Nephron (organoid): ENCODE data around the gene SLC37A4.

Experiments used
- H3K27ac Mint-ChIP-seq, 3 experiments: 2 replicates each; pipeline ENCODE4 v1.8.0; 2020; ENCODE audit warnings: mixed read lengths in 3 of 3, mild to moderate bottlenecking in 2 of 3, moderate library complexity in 1 of 3
- H3K27me3 Mint-ChIP-seq: 2 replicates; pipeline ENCODE4 v1.8.0; 2021; ENCODE audit warnings: low read depth, mild to moderate bottlenecking, moderate library complexity, mixed read lengths
- H3K36me3 Mint-ChIP-seq: 2 replicates; pipeline ENCODE4 v1.8.0; 2020; ENCODE audit warnings: low read depth, mixed read lengths
- H3K4me1 Mint-ChIP-seq: 2 replicates; pipeline ENCODE4 v1.8.0; 2020; ENCODE audit warnings: mixed read lengths
- H3K4me3 Mint-ChIP-seq, 3 experiments: 2 replicates each; pipeline ENCODE4 v1.8.0; 2020; ENCODE audit warnings: mild to moderate bottlenecking in 3 of 3, mixed read lengths in 3 of 3, moderate library complexity in 2 of 3
- H3K9me3 Mint-ChIP-seq: 2 replicates; pipeline ENCODE4 v1.8.0; 2020; ENCODE audit warnings: mixed read lengths
- CTCF ChIP-seq, 3 experiments: fragments of 200-600 bp; sonication (generic); IDR thresholded peaks; one replicate each; pipeline ENCODE4 v1.5.0; 2021; ENCODE audit warnings: antibody characterized with exemption in 3 of 3; ENCODE audit not compliant: unreplicated experiment in 3 of 3

Gene SLC37A4

GRCh38 chr11:119012629-119013170, 18.0 kb downstream of the SLC37A4 start:
- H3K4me3 Mint-ChIP-seq: no peak overlapping the region
- no peak overlapping the region for H3K27ac Mint-ChIP-seq
- H3K4me1 Mint-ChIP-seq: peaks cover under 1% of the 10 kb centered on the region

GRCh38 chr11:119011476-119012053, 19.1 kb downstream of the SLC37A4 start:
- TF ChIP-seq CTCF (IDR thresholded peaks at IDR 0.05; ENCODE audit: unreplicated experiment in 3 of 3): no peak
- Mint-ChIP-seq H3K4me1 (no peaks in the 10 kb centered on the region), H3K36me3 (peaks cover 66% of the 10 kb centered on the region)

More at GRCh38 chr11:119012629-119013170, 18.0 kb downstream of the SLC37A4 start:
- no peak for TF ChIP-seq CTCF (IDR thresholded peaks at IDR 0.05; ENCODE audit: unreplicated experiment in 3 of 3)
- Mint-ChIP-seq H3K36me3 (peaks cover 65% of the 10 kb centered on the region), H3K27me3 (no peaks in the 10 kb centered on the region), H3K9me3 (no peaks in the 10 kb centered on the region)

GRCh38 chr11:119006656-119007055, 24.0 kb downstream of the SLC37A4 start:
- Mint-ChIP-seq H3K4me3 (no peak overlapping the region), H3K27ac (no peak overlapping the region), H3K4me1 (no peaks in the 10 kb centered on the region), H3K36me3 (peaks cover 40% of the 10 kb centered on the region), H3K9me3 (no peaks in the 10 kb centered on the region), H3K27me3 (no peaks in the 10 kb centered on the region)
- TF ChIP-seq CTCF (IDR thresholded peaks at IDR 0.05; ENCODE audit: unreplicated experiment in 3 of 3): no peak

More at GRCh38 chr11:119011476-119012053, 19.1 kb downstream of the SLC37A4 start:
- Mint-ChIP-seq H3K27ac (no peak overlapping the region), H3K9me3 (no peaks in the 10 kb centered on the region), H3K4me3 (no peak overlapping the region), H3K27me3 (no peaks in the 10 kb centered on the region)

- Mint-ChIP-seq H3K4me3 (peak overlapping the region; percentile 52 to 64 (median 64)), H3K27me3 (no peaks in the 10 kb centered on the region), H3K36me3 (peaks cover 30% of the 10 kb centered on the region), H3K27ac (no peak overlapping the region), H3K4me1 (peaks cover 23% of the 10 kb centered on the region), H3K9me3 (no peaks in the 10 kb centered on the region)
- TF ChIP-seq CTCF (IDR thresholded peaks at IDR 0.05; ENCODE audit: unreplicated experiment in 3 of 3): no peak
Observed at GRCh38 chr11:119000906-119001305, 29.8 kb downstream of the SLC37A4 start.

- peak overlapping the region; percentile 10 to 79 (median 73) for H3K27ac Mint-ChIP-seq
- peaks cover 23% of the 10 kb centered on the region for H3K4me1 Mint-ChIP-seq
- TF ChIP-seq CTCF (IDR thresholded peaks at IDR 0.05; ENCODE audit: unreplicated experiment in 3 of 3): no peak
- peak overlapping the region; percentile 89 to 99 (median 94) for H3K4me3 Mint-ChIP-seq
- H3K27me3 Mint-ChIP-seq: no peaks in the 10 kb centered on the region
- no peaks in the 10 kb centered on the region for H3K9me3 Mint-ChIP-seq
- H3K36me3 Mint-ChIP-seq: peaks cover 26% of the 10 kb centered on the region
Observed at GRCh38 chr11:118998822-118999221, 31.9 kb downstream of the SLC37A4 start.

- peak overlapping the region; percentile 89 to 99 (median 94) for H3K4me3 Mint-ChIP-seq
- peaks cover 25% of the 10 kb centered on the region for H3K36me3 Mint-ChIP-seq
- H3K4me1 Mint-ChIP-seq: peaks cover 23% of the 10 kb centered on the region
- H3K27me3 Mint-ChIP-seq: no peaks in the 10 kb centered on the region
- no peak for TF ChIP-seq CTCF (IDR thresholded peaks at IDR 0.05; ENCODE audit: unreplicated experiment in 3 of 3)
- H3K9me3 Mint-ChIP-seq: no peaks in the 10 kb centered on the region
- peak overlapping the region in 2 of 3 experiments; percentile 73 to 79 for H3K27ac Mint-ChIP-seq
Observed at GRCh38 chr11:118998388-118998717, 32.3 kb downstream of the SLC37A4 start.
